ENCODE measurements around the gene HLA-DPB1. TPM values are rescaled to one million over a fixed set of nuclear protein-coding genes. Genes with fewer than 3 reads are reported as not detected.

HLA-DPB1 gene
- total and polyA plus RNA-seq, 2 of the 4 experiments (the other 2 are of a cell fraction), result 7.7 to 10.7 TPM

DNA sequence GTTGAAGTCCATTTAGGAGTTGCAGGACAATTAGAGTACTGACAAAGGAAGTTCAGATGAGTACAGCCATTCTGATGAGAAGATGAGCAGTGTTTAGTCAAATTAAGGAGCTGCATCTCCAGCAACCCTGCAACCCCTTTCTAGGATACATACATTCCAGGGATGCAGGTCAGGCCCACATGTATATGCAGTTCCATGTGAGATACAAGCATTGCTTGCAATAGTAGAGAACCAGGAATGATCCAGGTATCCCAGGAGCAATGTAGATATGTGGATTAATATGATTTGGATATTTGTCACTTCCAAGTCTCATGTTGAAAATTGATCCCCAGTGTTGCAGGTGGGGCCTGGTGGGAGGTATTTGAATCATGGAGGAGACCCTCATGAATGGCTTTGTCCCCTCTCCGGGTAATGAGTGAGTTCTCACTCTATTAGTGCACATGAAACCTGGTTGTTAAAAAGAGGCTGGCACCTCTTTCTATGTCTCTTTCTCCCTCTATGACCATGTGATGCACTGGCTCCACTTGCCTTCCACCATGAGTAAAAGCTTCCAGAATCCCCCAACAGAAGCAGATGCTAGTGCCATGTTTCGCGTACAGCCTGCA, 8.8 kb upstream of the HLA-DPB1 start:
- Histone ChIP-seq H2AFZ (replicated peaks; ENCODE audit: low read length, poor library complexity) (no peak overlapping the region), H3K23ac (ENCODE audit: low read depth, low read length) (no peak overlapping the region), H2AK5ac (ENCODE audit: low read depth, low read length) (no peak overlapping the region), H2BK120ac (ENCODE audit: low read depth, low read length) (no peak overlapping the region), H3K9me1 (ENCODE audit: insufficient read depth, low read length) (no peaks in the 10 kb centered on the region), H3K9me3 (ENCODE audit: control insufficient read depth, insufficient read depth, low read length) (no peaks in the 10 kb centered on the region), H3K4ac (ENCODE audit: low read depth, low read length) (no peak overlapping the region), H2BK15ac (ENCODE audit: low read depth, low read length) (no peak overlapping the region), H4K20me1 (ENCODE audit: insufficient read depth, low read length) (no peaks in the 10 kb centered on the region), H3K9ac (ENCODE audit: low read depth, low read length) (no peak overlapping the region), H3K79me1 (ENCODE audit: low read depth in 1 of 2, low read length in 2 of 2) (no peaks in the 10 kb centered on the region), H3K4me3 (ENCODE audit: insufficient read depth, low read depth, low read length) (no peak overlapping the region), H3K36me3 (ENCODE audit: control insufficient read depth, insufficient read depth, low read length) (no peaks in the 10 kb centered on the region), H2AK9ac (replicated peaks; ENCODE audit: low read depth, low read length, poor library complexity) (no peak overlapping the region), H3K56ac (ENCODE audit: extremely low read depth, insufficient read depth, low read length) (no peak overlapping the region), H3K4me2 (ENCODE audit: low read depth, low read length) (no peak overlapping the region), H4K8ac (ENCODE audit: low read depth in 2 of 2, low read length in 2 of 2) (no peak overlapping the region), H2BK5ac (ENCODE audit: low read depth, low read length, poor library complexity, severe bottlenecking) (no peak overlapping the region), H3K14ac (replicated peaks; ENCODE audit: low read depth, low read length) (no peak overlapping the region), H4K5ac (ENCODE audit: low read depth, low read length) (no peak overlapping the region), H4K91ac (ENCODE audit: insufficient read depth, low read depth, low read length) (no peak overlapping the region), H3K18ac (ENCODE audit: low read depth, low read length) (no peak overlapping the region), H2BK20ac (ENCODE audit: low read depth, low read length) (no peak overlapping the region), H3K4me1 (ENCODE audit: control insufficient read depth, insufficient read depth, low read length) (no peaks in the 10 kb centered on the region), H3K27me3 (ENCODE audit: control insufficient read depth, insufficient read depth, low read length) (peaks cover 4% of the 10 kb centered on the region), H3K27ac (ENCODE audit: insufficient read depth, low read length) (no peak overlapping the region)
- ATAC-seq (ENCODE audit: low read depth) (no peak), DNase-seq (no peak)
- TF ChIP-seq CEBPB (IDR thresholded peaks at IDR 0.05; ENCODE audit: low read depth, low read length) (no peak), FOS (IDR thresholded peaks at IDR 0.05; ENCODE audit: low read depth, low read length) (no peak)
- TF ChIP-seq, protein P1, sequence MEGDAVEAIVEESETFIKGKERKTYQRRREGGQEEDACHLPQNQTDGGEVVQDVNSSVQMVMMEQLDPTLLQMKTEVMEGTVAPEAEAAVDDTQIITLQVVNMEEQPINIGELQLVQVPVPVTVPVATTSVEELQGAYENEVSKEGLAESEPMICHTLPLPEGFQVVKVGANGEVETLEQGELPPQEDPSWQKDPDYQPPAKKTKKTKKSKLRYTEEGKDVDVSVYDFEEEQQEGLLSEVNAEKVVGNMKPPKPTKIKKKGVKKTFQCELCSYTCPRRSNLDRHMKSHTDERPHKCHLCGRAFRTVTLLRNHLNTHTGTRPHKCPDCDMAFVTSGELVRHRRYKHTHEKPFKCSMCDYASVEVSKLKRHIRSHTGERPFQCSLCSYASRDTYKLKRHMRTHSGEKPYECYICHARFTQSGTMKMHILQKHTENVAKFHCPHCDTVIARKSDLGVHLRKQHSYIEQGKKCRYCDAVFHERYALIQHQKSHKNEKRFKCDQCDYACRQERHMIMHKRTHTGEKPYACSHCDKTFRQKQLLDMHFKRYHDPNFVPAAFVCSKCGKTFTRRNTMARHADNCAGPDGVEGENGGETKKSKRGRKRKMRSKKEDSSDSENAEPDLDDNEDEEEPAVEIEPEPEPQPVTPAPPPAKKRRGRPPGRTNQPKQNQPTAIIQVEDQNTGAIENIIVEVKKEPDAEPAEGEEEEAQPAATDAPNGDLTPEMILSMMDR (conservative IDR thresholded peaks at IDR 0.05; ENCODE audit: low read depth, low read length), result no peak
- TF ChIP-seq, protein P2, sequence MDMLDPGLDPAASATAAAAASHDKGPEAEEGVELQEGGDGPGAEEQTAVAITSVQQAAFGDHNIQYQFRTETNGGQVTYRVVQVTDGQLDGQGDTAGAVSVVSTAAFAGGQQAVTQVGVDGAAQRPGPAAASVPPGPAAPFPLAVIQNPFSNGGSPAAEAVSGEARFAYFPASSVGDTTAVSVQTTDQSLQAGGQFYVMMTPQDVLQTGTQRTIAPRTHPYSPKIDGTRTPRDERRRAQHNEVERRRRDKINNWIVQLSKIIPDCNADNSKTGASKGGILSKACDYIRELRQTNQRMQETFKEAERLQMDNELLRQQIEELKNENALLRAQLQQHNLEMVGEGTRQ (IDR thresholded peaks at IDR 0.05; ENCODE audit: low read depth, low read length), result no peak
- BruUV-seq (replicated peaks), result no TSS peak
- POLR2A ChIA-PET (ENCODE audit: unreplicated experiment), result no interaction called here
- CTCF ChIA-PET, result no interaction called here
- dilution Hi-C loops (cut with HindIII; ENCODE audit: low sequenced_read_pairs, unreplicated experiment), result no loop called here
- no CpG with 5 or more reads among the region's 3 CpGs for WGBS, 2 experiments (ENCODE audit: extremely low coverage in 2 of 2, insufficient read length in 1 of 2)
- in situ Hi-C loops (cut with MboI; ENCODE audit: low sequenced_read_pairs), result no loop called here
- intact Hi-C loops (cut with micrococcal nuclease), result no loop called here

Measured in IMR-90 (cell line).